NCI-H226 (cell line): ENCODE data around the gene SLC9A4.
"Not testable (repeated sequence)": the region's sequence is repeated elsewhere in the genome, so short reads cannot be mapped to it uniquely, and the experiment has no call there.

Experiments
- DNase-seq: peaks from one replicate; pipeline ENCODE4 v3.0.0-alpha.2; 2015

Gene SLC9A4

DNA sequence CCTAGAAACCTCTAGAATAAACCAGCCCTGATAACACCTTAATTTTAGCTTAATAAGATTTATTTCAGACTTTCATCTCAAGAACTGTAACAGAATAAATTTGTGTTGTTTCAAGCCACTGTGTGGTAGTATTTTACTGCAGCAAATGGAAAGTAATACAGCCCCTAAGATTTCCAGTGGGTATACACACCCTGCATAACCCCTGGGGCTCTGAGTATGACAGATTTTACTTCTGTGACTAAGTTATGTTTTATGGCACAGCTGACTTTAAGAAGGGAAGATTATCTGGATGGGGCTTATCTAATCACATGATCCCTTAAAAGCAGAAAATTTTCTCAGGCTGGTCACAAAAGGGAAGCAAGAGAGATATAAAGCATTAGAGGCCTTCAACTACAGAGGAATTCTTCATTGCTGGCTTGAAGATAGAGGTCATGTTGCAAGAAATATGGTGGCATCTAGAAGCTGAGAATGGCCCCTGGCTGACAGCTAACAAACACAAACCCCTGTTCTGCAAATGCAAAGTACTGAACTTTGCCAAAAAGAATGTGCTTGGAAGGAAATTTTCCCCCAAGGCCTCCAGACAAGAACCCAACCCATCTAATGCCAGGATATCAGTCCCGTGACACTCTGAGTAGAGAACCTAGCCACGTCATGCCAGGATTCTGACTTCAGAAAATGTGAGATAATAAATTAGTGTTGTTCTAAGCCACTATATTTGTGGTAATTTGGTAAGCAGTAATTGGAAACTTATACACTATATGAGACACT, 78.5 kb downstream of the SLC9A4 start:
- DNase-seq: no peak

- no peak for DNase-seq
Measured at GRCh38 chr2:102553601-102554000, 80.6 kb downstream of the SLC9A4 start.

GRCh38 chr2:102558463-102558862, 85.4 kb downstream of the SLC9A4 start:
- DNase-seq: no peak

GRCh38 chr2:102562542-102562941, 89.5 kb downstream of the SLC9A4 start:
- not testable (repeated sequence) for DNase-seq

GRCh38 chr2:102575888-102576287, 102.9 kb downstream of the SLC9A4 start:
- no peak for DNase-seq

GRCh38 chr2:102578376-102578775, 105.3 kb downstream of the SLC9A4 start:
- no peak for DNase-seq

DNA sequence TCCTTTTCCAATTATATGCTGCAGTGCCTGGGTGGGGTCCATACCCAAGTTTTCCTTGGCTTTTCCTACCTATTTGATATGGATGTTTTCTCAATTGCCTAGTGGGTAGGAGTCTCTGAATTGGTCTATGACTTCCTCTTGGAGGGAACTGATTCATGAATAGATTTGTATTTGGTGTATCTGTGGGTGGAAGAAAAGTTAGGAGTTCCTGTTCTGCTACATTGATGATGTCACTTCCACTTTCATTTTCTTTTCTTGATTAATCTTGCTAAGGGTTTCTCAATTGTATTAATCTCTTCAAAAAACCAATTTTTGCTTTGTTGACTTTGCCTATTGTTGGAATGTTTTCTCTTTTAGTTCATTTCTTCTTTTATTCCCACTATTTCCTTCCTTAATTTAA, 108.9 kb downstream of the SLC9A4 start:
- no peak for DNase-seq

DNA sequence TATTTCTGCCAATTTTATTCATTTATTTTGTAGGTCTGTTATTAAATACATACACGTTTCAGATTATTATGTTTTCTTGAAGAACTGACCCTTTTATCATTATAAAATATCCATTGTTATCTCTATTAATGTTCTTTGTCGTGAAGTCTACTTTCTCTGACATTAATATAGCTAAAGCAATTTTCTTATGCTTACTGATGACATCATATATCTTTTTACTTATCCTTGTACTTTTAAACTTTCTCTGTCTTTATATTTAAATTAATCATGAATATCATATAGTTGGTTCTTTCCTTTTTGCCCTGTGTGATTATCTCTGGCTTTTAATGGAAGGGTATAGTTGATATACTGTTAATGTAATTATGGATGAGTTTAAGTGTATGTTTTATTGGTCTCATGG, 109.8 kb downstream of the SLC9A4 start:
- no peak for DNase-seq
